Hair follicular keratinocyte (primary cell): ENCODE results near the gene GJD3. TPM values are rescaled to one million over a fixed set of nuclear protein-coding genes. Genes with fewer than 3 reads are reported as not detected.

Source experiments
- total RNA-seq: library from RNA; depleted of rRNA; stranded (reverse); fragments of >200 nt; gene quantifications from 2 replicates; pipeline ENCODE4 v1.2.3, GENCODE V29; 2015

Gene GJD3, protein sequence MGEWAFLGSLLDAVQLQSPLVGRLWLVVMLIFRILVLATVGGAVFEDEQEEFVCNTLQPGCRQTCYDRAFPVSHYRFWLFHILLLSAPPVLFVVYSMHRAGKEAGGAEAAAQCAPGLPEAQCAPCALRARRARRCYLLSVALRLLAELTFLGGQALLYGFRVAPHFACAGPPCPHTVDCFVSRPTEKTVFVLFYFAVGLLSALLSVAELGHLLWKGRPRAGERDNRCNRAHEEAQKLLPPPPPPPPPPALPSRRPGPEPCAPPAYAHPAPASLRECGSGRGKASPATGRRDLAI
- not detected in 2 replicates for total RNA-seq

DNA sequence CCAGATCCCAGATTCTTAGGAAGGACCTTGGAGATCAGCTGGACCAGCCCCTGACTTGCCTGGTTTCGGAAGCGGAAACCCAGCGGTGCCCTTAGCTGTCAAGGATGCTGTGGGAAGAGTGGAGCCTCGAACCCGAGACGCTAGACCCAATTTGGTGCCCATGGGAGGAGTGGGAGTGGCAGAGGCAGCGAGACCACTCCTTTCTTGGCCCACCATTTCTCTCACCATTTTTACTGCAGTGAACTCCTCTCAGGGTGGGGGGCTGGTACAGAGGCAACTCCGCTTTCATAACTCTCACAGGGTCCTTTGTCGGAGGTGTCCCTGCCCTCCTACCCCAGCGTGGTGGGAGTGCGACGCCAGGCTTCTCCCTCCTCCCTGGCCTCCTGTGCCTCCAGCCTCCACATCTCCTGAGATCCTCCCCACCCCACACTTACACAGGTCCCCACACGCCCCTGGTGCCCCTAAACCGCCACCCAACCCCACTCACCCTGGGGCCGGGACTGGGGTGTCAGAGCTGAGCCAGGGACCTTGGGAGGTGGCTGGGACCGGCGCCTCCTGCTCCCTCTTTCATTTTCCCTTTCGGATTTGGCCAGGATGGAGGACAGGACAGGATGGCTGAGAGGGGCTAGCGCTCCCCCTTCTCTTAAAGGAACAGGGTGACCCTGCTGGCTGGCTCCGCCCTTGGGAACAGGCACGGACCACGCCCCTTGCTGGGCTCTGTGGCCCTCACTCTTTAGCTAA is at the start of gene GJD3:
Gene GJD3, minus strand, starts transcription at position 617 of the 741 bp plus-strand sequence. CDS start 922 bp downstream, outside the sequence.

Other genes with a start within 250 kb of the GJD3 start
- gene MSL1, start 242.8 kb downstream of the GJD3 start, total RNA-seq, result 40.4 and 42.8 TPM in 2 replicates
- gene CASC3, start 224.2 kb downstream of the GJD3 start, total RNA-seq, result 21.4 and 22.2 TPM in 2 replicates
- gene RAPGEFL1, start 187.3 kb downstream of the GJD3 start, total RNA-seq, result 6.8 and 7.1 TPM in 2 replicates
- 7.3 and 9.7 TPM in 2 replicates for gene WIPF2, start 145.4 kb downstream of the GJD3 start, total RNA-seq
- 13.6 and 40.7 TPM in 2 replicates for gene CDC6, start 76.9 kb downstream of the GJD3 start, total RNA-seq
- 16.9 and 18.9 TPM in 2 replicates for gene RARA, start 55.6 kb downstream of the GJD3 start, total RNA-seq
- gene TOP2A, start 53.2 kb upstream of the GJD3 start, total RNA-seq, result 35.8 and 125 TPM in 2 replicates
- 6.4 and 15.5 TPM in 2 replicates for gene IGFBP4, start 78.7 kb upstream of the GJD3 start, total RNA-seq
- 286 and 305 TPM in 2 replicates for gene TNS4, start 136.9 kb upstream of the GJD3 start, total RNA-seq
- not detected in 2 replicates for gene CCR7, start 200.7 kb upstream of the GJD3 start, total RNA-seq